Ramos (cell line): ENCODE results near the gene KIR2DL4.
"Not testable (repeated sequence)": the region's sequence is repeated elsewhere in the genome, so short reads cannot be mapped to it uniquely, and the experiment has no call there.

Experiments used
- in situ Hi-C: fragments of 300-500 bp; cut with MboI; formaldehyde crosslinking; loops from one replicate; pipeline ENCODE4 v1.14.3; 2022; ENCODE audit warnings: low sequenced_read_pairs; ENCODE audit not compliant: unreplicated experiment

Gene KIR2DL4

DNA sequence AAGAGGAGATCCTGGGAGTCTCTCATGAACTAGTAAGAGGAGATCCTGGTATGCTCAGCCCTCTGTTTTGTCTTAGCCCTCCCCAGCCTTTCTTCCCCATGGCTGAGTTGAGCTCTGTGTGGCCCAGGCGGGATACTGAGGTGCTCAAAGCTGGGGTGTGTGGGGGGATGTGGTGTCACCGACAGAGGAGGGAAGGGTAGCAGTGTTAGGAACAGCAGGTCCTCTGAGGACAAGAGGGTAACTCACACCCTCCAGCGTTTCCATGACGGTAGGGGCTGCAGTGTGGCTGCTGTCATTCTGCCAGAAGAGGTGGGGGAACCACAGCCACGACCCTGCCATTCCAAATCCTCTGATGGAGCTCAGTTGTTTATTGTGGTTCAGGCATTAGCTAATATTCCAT, 691 bp downstream of the KIR2DL4 start:
- in situ Hi-C loops: no loop called here

DNA sequence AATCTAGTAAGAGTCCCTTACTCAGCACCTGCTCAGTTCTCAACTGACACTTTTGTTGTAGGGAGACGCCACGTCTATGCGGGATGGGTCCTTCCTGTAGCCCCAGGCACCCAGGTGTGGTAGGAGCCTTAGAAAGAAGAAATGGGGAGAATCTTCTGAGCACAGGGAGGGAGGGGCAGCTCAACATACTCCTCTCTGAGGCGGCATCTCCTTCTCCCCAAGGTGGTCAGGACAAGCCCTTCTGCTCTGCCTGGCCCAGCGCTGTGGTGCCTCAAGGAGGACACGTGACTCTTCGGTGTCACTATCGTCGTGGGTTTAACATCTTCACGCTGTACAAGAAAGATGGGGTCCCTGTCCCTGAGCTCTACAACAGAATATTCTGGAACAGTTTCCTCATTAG, 1.2 kb downstream of the KIR2DL4 start:
- in situ Hi-C loops: no loop called here

- in situ Hi-C loops: no loop called here
Observed at GRCh38 chr19:54805665-54806515, 2.5 kb downstream of the KIR2DL4 start.

- in situ Hi-C loops: no loop called here
Observed at GRCh38 chr19:54806516-54806838, 3.1 kb downstream of the KIR2DL4 start.

- in situ Hi-C loops: not testable (repeated sequence)
Observed at GRCh38 chr19:54814571-54814970, 11.2 kb downstream of the KIR2DL4 start.

DNA sequence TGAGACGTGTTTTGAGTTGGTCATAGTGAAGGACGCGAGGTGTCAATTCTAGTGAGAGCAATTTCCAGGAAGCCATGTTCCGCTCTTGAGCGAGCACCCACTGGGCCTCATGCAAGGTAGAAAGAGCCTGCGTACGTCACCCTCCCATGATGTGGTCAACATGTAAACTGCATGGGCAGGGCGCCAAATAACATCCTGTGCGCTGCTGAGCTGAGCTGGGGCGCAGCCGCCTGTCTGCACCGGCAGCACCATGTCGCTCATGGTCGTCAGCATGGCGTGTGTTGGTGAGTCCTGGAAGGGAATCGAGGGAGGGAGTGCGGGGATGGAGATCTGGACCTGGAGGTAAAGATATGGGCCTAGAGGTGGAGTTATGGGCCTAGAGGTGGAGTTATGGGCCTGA, 12.8 kb downstream of the KIR2DL4 start, which contains the start of gene KIR3DL1:
KIR3DL1 (plus strand) TSS at position 218 of the 400 bp plus-strand sequence.
- in situ Hi-C loops: not testable (repeated sequence)

DNA sequence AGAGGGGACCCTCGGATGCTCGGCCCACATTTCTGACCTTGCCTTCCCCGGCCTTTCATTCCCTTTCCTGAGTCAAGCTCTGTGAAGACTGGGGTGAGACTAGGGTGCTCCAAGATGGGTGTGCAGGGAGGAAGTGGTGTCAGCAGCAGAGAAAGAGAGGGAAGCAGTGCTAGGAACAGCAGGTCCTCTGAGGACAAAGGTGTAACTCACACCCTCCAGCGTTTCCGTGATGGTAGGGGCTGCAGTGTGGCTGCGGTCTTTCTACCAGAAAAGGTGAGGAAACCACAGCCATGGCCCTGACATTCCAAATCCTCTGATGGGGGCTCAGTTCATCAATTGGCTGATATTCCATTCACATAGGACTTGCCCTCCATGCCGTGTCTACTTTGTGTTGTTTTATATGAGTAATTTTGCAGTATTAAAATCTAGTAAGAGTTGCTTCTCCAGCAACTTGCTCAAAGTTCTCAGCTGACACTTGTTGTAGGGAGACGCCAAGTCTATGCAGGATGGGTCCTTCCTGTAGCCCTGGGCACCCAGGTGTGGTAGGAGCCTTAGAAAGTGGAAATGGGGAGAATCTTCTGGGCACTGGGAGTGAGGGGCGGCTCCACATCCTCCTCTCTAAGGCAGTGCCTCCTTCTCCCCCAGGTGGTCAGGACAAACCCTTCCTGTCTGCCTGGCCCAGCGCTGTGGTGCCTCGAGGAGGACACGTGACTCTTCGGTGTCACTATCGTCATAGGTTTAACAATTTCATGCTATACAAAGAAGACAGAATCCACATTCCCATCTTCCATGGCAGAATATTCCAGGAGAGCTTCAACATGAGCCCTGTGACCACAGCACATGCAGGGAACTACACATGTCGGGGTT, 14.5 kb downstream of the KIR2DL4 start:
- in situ Hi-C loops: no loop called here

GRCh38 chr19:54824416-54824815, 21.0 kb downstream of the KIR2DL4 start:
- in situ Hi-C loops: not testable (repeated sequence)

GRCh38 chr19:54825326-54825725, 21.9 kb downstream of the KIR2DL4 start:
- in situ Hi-C loops: not testable (repeated sequence)

- in situ Hi-C loops: not testable (repeated sequence)
Observed at GRCh38 chr19:54828064-54828463, 24.7 kb downstream of the KIR2DL4 start.

GRCh38 chr19:54832496-54832895, 29.1 kb downstream of the KIR2DL4 start, which contains the start of gene KIR2DS4:
Gene KIR2DS4, plus strand, starts transcription at chr19:54832676.
- in situ Hi-C loops: not testable (repeated sequence)

DNA sequence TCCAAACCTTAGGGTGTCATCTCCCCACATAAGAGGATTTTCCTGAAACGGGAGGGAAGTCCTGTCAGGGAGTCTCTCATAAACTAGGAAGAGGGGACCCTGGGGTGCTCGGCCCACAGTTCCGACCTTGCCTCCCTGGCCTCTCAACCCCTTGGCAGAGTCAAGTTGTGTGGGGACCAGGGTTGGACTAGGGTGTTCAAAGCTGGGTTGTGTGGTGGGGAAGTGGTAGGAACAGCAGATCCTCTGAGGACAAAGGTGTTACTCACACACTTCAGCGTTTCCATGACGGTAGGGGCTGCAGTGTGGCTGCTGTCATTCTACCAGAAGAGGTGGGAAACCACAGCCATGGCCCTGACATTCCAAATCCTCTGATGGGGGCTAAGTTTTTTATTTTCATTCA, 31.7 kb downstream of the KIR2DL4 start:
- in situ Hi-C loops: not testable (repeated sequence)

DNA sequence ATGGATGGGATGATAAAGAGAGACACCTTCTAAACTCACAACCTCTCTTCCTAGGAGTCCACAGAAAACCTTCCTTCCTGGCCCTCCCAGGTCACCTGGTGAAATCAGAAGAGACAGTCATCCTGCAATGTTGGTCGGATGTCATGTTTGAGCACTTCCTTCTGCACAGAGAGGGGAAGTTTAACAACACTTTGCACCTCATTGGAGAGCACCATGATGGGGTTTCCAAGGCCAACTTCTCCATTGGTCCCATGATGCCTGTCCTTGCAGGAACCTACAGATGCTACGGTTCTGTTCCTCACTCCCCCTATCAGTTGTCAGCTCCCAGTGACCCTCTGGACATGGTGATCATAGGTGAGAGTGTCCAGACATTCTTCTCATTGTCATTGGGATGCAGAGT, 34.1 kb downstream of the KIR2DL4 start:
- in situ Hi-C loops: not testable (repeated sequence)

- in situ Hi-C loops: not testable (repeated sequence)
Observed at GRCh38 chr19:54843171-54843570, 39.8 kb downstream of the KIR2DL4 start.

DNA sequence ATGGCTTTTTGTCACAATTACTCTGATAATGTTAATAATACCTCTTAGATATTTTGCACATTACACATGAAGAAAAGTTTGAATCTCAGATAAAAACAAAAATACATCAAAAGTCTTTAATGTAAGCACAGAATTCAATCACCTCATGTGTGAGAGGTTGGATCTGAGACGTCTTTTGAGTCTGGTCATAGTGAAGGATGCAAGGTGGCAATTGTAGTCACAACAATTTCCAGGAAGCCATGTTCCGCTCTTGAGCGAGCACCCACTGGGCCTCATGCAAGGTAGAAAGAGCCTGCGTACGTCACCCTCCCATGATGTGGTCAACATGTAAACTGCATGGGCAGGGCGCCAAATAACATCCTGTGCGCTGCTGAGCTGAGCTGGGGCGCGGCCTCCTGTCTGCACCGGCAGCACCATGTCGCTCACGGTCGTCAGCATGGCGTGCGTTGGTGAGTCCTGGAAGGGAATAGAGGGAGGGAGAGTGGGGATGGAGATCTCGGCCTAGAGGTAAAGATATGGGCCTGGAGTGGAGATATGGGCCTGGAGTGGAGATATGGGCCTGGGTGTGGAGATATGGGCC, 46.7 kb downstream of the KIR2DL4 start, which contains the start of gene KIR3DL2:
KIR3DL2 (plus strand) TSS at position 383 of the 580 bp plus-strand sequence; CDS start at position 416, 33 bp downstream.
- in situ Hi-C loops: not testable (repeated sequence)

DNA sequence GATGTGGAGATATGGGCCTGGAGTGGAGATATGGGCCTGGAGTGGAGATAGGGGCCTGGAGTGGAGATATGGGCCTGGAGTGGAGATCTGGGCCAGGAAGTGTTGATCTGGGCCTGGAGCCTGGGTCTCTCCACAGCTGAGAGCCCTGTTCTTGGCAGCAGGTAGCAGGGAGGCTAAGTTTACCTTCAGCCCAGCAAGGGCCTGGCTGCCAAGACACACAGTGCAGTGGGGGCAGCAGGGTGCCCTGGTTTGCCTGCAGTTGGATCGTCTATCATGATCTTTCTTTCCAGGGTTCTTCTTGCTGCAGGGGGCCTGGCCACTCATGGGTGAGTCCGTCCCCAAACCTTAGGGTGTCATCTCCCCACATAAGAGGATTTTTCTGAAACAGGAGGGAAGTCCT, 47.5 kb downstream of the KIR2DL4 start:
- in situ Hi-C loops: no loop called here

DNA sequence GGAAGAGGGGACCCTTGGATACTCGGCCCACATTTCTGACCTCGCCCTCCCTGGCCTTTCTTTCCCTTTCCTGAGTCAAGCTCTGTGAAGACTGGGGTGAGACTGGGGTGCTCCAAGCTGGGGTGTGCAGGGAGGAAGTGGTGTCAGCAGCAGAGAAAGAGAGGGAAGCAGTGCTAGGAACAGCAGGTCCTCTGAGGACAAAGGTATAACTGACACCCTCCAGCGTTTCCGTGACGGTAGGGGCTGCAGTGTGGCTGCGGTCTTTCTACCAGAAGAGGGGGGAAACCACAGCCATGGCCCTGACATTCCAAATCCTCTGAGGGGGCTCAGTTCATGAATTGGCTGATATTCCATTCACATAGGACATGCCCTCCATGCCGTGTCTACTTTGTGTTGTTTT, 47.9 kb downstream of the KIR2DL4 start:
- in situ Hi-C loops: no loop called here

GRCh38 chr19:54855241-54855640, 51.8 kb downstream of the KIR2DL4 start:
- in situ Hi-C loops: not testable (repeated sequence)

DNA sequence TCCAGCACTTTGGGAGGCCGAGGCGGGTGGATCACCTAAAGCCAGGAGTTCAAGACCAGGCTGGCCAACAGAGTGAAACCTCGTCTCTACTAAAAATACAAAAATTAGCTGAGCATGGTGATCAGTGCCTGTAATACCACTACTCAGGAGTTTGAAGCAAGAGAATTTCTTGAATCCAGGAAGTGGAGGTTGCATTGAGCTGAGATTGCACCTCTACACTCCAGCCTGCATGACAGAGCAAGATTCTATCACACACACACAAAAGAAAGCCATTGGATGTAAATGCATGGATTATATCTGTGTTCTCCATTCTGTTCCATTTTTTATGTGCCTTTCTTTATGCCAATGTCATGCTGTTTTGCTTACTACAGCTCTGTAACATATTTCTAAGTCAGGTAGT, 55.1 kb downstream of the KIR2DL4 start:
- in situ Hi-C loops: not testable (repeated sequence)

DNA sequence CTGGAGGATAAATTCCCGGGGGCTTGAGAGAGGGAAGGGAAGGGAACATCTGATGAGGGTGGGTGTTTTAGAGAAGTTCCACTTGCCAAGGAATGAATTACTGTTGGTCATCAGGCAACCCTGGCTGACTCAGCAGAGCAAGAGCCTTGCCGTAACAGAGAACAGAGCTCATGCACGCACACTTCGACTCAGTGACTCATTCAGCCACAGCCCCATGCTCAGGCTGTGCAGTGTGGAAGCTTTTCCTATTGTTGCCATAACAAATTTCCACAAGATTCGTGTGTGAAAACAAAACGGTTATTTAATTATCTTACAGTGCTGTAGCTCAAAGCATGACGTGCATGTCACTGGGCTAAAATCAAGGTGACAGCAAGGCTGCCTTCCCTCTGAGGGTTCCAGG, 56.0 kb downstream of the KIR2DL4 start:
- in situ Hi-C loops: not testable (repeated sequence)

DNA sequence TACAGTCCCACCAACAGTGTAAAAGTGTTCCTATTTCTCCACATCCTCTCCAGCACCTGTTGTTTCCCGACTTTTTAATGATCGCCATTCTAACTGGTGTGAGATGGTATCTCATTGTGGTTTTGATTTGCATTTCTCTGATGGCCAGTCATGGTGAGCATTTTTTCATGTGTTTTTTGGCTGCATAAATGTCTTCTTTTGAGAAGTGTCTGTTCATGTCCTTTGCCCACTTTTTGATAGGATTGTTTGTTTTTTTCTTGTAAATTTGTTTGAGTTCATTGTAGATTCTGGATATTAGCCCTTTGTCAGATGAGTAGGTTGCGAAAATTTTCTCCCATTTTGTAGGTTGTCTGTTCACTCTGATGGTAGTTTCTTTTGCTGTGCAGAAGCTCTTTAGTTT, 60.0 kb downstream of the KIR2DL4 start:
- in situ Hi-C loops: not testable (repeated sequence)
